ENCODE measurements around the gene CFAP73. TPM values are rescaled to one million over a fixed set of nuclear protein-coding genes. Genes with fewer than 3 reads are reported as not detected.

CFAP73 gene
- total and polyA plus RNA-seq, 2 of the 8 experiments (the other 6 are each of a cell fraction or from before 2014, with no cell fraction given) = 0.45 to 0.56 TPM

- TF ChIP-seq SAP30 (IDR thresholded peaks at IDR 0.05; ENCODE audit: insufficient read depth, insufficient replicate concordance, low read length) (no peak), NRF1 (IDR thresholded peaks at IDR 0.05; ENCODE audit: low read depth, low read length) (no peak), KDM5A (IDR thresholded peaks at IDR 0.05; ENCODE audit: low read length) (no peak), USF2 (IDR thresholded peaks at IDR 0.05; ENCODE audit: low read length) (no peak), RNF2 (IDR thresholded peaks at IDR 0.05; ENCODE audit: borderline replicate concordance, low read depth, low read length, missing control alignments, poor library complexity, severe bottlenecking) (no peak), RFX5 (IDR thresholded peaks at IDR 0.05; ENCODE audit: borderline replicate concordance, low read depth, low read length) (no peak)
Measured at GRCh38 chr12:113158439-113159203, 9.1 kb downstream of the CFAP73 start (continued).

All from H1 (cell line).